ENCODE measurements around the gene AGFG2.

DNA sequence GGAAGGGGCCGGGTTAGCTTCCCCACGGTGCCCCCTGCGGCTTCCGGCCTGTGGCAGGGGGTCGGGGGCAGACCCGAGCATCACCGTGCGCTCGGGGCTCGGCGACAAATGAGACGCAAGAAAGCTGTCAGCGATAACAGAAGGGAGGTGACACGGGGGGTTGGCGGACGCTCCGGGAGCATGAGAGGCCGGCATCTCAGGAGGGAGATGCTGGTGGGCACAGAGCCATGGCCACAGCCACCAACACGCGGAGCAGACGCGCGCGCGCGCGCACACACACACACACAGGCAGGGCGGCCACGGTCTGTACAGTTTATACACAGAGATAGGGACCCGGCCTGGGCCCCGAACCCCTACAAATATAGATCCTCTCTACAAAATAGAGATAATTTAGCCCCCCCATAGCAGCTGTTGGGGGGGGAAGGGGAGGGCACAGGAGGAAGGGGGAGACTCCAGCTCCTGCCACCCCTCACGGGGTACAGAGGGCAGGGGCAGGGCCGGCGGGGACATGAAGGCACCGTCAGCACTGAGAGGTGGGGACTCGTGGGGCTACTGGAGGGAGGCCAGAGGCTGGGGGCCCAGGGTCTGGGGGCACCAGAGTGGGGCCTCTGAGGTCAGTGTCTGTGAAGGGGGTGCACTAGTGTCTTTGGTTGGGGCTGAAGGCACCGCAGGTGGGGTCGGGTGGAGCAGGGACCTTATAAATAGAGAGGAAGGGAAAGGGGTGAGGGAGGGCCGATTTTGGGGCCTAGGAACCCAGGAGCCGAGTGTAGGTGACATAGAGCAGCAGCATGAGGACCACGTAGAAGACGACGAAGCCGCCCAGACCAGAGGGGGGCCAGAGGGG lies 35.6 kb downstream of the AGFG2 start:
- no peak; the same call in none of the 2 replicates for TF ChIP-seq POLR2A (IDR thresholded peaks at IDR 0.05; ENCODE audit: low read depth, low read length)
- no peak for TF ChIP-seq EGR1 (IDR thresholded peaks at IDR 0.05; ENCODE audit: borderline replicate concordance in 1 of 2, low read depth in 2 of 2, low read length in 2 of 2)
- no peak for TF ChIP-seq NFYB (IDR thresholded peaks at IDR 0.05; ENCODE audit: insufficient read depth, low read depth, low read length)
- TF ChIP-seq, protein P1, sequence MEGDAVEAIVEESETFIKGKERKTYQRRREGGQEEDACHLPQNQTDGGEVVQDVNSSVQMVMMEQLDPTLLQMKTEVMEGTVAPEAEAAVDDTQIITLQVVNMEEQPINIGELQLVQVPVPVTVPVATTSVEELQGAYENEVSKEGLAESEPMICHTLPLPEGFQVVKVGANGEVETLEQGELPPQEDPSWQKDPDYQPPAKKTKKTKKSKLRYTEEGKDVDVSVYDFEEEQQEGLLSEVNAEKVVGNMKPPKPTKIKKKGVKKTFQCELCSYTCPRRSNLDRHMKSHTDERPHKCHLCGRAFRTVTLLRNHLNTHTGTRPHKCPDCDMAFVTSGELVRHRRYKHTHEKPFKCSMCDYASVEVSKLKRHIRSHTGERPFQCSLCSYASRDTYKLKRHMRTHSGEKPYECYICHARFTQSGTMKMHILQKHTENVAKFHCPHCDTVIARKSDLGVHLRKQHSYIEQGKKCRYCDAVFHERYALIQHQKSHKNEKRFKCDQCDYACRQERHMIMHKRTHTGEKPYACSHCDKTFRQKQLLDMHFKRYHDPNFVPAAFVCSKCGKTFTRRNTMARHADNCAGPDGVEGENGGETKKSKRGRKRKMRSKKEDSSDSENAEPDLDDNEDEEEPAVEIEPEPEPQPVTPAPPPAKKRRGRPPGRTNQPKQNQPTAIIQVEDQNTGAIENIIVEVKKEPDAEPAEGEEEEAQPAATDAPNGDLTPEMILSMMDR (IDR thresholded peaks at IDR 0.05 in 2 of 3, conservative IDR thresholded peaks at IDR 0.05 in 1 of 3; ENCODE audit: control insufficient read depth in 2 of 3, extremely low read depth in 1 of 3, insufficient read depth in 1 of 3, low read depth in 3 of 3, low read length in 3 of 3), result no peak
- TF ChIP-seq, protein P2, sequence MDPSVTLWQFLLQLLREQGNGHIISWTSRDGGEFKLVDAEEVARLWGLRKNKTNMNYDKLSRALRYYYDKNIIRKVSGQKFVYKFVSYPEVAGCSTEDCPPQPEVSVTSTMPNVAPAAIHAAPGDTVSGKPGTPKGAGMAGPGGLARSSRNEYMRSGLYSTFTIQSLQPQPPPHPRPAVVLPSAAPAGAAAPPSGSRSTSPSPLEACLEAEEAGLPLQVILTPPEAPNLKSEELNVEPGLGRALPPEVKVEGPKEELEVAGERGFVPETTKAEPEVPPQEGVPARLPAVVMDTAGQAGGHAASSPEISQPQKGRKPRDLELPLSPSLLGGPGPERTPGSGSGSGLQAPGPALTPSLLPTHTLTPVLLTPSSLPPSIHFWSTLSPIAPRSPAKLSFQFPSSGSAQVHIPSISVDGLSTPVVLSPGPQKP (IDR thresholded peaks at IDR 0.05; ENCODE audit: low read depth, low read length), result no peak
- TF ChIP-seq SMAD1 (IDR thresholded peaks at IDR 0.05; ENCODE audit: low read depth, partially characterized antibody), result no peak
- no peak for TF ChIP-seq ZNF207 (IDR thresholded peaks at IDR 0.05; ENCODE audit: borderline replicate concordance)
- no peak for TF ChIP-seq HDAC6 (IDR thresholded peaks at IDR 0.05; ENCODE audit: unreplicated experiment)

Measured in GM12878 (cell line).